ENCODE results near the gene CIAO2B. TPM values are rescaled to one million over a fixed set of nuclear protein-coding genes. Genes with fewer than 3 reads are reported as not detected.
"Not testable (repeated sequence)": the region's sequence is repeated elsewhere in the genome, so short reads cannot be mapped to it uniquely, and the experiment has no call there.

Gene CIAO2B
- total RNA-seq, 2 donors from 2014 or later = 23.2 to 102 TPM

DNA sequence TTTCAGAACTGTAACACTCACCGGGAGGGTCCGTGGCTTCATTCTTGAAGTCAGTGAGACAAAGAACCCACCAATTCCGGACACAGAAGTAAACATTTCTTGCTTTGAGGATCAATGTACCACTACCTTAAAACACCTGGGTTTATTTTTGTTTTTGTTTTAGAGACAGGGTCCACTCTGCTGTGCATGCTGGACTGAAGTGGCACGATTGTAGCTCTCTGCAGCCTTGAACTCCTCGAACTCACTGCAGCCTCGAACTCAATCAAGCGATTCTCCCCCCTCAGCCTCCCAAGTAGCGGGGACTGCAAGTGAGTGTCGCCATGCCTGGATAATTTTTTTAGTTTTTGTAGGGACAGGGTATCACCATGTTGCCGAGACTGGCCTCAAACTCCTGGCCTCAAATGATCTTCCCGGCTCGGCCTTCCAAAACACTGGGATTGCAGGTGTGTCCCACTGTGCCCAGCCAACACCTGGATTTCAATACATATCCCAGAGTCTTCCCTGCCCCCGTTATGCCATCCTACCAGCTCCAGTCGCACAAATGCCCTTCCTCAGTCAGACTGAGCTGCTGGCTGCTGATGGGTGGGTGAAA lies 41.2 kb upstream of the CIAO2B start:
- TF ChIP-seq, protein P1, sequence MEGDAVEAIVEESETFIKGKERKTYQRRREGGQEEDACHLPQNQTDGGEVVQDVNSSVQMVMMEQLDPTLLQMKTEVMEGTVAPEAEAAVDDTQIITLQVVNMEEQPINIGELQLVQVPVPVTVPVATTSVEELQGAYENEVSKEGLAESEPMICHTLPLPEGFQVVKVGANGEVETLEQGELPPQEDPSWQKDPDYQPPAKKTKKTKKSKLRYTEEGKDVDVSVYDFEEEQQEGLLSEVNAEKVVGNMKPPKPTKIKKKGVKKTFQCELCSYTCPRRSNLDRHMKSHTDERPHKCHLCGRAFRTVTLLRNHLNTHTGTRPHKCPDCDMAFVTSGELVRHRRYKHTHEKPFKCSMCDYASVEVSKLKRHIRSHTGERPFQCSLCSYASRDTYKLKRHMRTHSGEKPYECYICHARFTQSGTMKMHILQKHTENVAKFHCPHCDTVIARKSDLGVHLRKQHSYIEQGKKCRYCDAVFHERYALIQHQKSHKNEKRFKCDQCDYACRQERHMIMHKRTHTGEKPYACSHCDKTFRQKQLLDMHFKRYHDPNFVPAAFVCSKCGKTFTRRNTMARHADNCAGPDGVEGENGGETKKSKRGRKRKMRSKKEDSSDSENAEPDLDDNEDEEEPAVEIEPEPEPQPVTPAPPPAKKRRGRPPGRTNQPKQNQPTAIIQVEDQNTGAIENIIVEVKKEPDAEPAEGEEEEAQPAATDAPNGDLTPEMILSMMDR (IDR thresholded peaks at IDR 0.05) = no peak
- peaks cover 0 to 18% of the 10 kb centered on the region in 2 donors for H3K4me1 ChIP-seq (ENCODE audit: control insufficient read depth in 1 of 2, low read depth in 2 of 2)
- no peaks in the 10 kb centered on the region for H3K9me3 ChIP-seq
- DNase-seq (ENCODE audit: low spot score) (no peak), ATAC-seq (ENCODE audit: insufficient number of reproducible peaks, low FRiP score, low read depth) (no peak)
- no peak overlapping the region for H3K27ac ChIP-seq
- no peak overlapping the region for H3K4me3 ChIP-seq
- no peaks in the 10 kb centered on the region for H3K27me3 ChIP-seq (replicated peaks; ENCODE audit: insufficient read depth)
- H3K36me3 ChIP-seq = no peaks in the 10 kb centered on the region

DNA sequence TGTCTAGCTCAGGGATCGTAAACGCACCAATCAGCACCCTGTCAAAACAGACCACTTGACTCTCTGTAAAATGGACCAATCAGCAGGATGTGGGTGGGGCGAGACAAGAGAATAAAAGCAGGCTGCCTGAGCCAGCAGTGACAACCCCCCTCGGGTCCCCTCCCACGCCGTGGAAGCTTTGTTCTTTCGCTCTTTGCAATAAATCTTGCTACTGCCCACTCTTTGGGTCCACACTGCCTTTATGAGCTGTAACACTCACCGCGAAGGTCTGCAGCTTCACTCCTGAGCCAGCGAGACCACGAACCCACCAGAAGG lies 40.7 kb upstream of the CIAO2B start:
- not testable (repeated sequence) for H3K4me3 ChIP-seq; H3K36me3 ChIP-seq; H3K27me3 ChIP-seq (replicated peaks; ENCODE audit: insufficient read depth); H3K9me3 ChIP-seq; ATAC-seq (ENCODE audit: insufficient number of reproducible peaks, low FRiP score, low read depth); H3K27ac ChIP-seq; DNase-seq (ENCODE audit: low spot score)
- peaks cover 0 to 18% of the 10 kb centered on the region in 2 donors for H3K4me1 ChIP-seq (ENCODE audit: control insufficient read depth in 1 of 2, low read depth in 2 of 2)

DNA sequence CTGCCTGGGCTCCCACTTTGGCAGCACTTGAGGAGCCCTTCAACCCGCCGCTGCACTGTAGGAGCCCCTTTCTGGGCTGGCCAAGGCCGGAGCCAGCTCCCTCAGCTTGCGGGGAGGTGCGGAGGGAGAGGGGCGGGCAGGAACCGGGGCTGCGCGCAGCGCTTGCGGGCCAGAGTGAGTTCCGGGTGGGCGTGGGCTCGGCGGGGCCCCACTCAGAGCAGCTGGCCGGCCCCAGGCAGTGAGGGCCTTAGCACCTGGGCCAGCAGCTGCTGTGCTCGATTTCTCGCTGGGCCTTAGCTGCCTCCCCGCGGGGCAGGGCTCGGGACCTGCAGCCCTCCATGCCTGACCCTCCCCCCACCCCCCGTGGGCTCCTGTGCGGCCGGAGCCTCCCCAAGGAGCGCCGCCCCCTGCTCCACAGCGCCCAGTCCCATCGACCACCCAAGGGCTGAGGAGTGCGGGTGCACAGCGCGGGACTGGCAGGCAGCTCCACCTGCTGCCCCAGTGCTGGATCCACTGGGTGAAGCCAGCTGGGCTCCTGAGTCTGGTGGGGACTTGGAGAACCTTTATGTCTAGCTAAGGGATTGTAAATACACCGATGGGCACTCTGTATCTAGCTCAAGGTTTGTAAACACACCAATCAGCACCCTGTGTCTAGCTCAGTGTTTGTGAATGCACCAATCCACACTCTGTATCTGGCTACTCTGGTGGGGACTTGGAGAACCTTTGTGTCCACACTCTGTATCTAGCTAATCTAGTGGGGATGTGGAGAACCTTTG lies 40.1 kb upstream of the CIAO2B start:
- ATAC-seq (ENCODE audit: insufficient number of reproducible peaks, low FRiP score, low read depth) = not testable (repeated sequence)

DNA sequence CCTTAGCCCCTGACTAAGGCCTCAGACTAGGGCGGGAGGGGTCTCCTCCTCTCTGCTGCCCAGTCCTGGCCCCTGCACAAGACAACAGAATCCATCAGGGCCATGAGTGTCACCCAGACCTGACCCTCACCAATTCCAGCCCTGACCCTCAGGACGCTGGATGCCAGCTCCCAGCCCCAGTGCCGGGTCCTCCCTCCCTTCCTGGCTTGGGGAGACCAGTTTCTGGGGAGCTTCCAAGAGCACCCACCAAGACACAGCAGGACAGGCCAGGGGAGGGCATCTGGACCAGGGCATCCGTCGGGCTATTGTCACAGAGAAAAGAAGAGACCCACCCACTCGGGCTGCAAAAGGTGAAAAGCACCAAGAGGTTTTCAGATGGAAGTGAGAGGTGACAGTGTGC lies 39.5 kb upstream of the CIAO2B start:
- no peaks in the 10 kb centered on the region for H3K9me3 ChIP-seq

More for the DNA sequence above, 40.1 kb upstream of the CIAO2B start:
- DNase-seq (ENCODE audit: low spot score); H3K4me3 ChIP-seq; H3K27me3 ChIP-seq (replicated peaks; ENCODE audit: insufficient read depth); H3K9me3 ChIP-seq; H3K36me3 ChIP-seq; H3K27ac ChIP-seq: not testable (repeated sequence)
- peaks cover 0 to 14% of the 10 kb centered on the region in 2 donors for H3K4me1 ChIP-seq (ENCODE audit: control insufficient read depth in 1 of 2, low read depth in 2 of 2)

DNA sequence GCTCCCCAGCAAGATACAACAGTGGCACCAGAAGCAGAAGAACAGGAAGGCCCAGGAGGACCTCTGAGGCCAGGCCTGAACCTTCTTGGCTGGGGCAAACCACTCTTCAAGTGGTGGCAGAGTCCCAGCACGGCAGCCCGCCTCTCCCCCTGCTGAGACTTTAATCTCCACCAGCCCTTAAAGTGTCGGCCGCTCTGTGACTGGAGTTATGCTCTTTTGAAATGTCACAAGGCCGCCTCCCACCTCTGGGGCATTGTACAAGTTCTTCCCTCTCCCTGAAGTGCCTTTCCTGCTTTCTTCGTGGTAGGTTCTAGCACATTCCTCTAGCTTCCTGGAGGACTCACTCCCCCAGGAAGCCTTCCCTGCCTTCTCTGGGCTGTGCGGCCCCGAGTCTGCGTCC lies 38.8 kb upstream of the CIAO2B start:
- Histone ChIP-seq H3K9me3 (no peaks in the 10 kb centered on the region), H3K36me3 (no peaks in the 10 kb centered on the region), H3K4me1 (ENCODE audit: control insufficient read depth in 1 of 2, low read depth in 2 of 2) (peaks cover 0 to under 1% of the 10 kb centered on the region in 2 donors), H3K4me3 (no peak overlapping the region), H3K27ac (no peak overlapping the region), H3K27me3 (replicated peaks; ENCODE audit: insufficient read depth) (no peaks in the 10 kb centered on the region)
- TF ChIP-seq, protein P1 (IDR thresholded peaks at IDR 0.05) = no peak
- DNase-seq (ENCODE audit: low spot score) = no peak
- no peak for ATAC-seq (ENCODE audit: insufficient number of reproducible peaks, low FRiP score, low read depth)

More for the DNA sequence above, 39.5 kb upstream of the CIAO2B start:
- Histone ChIP-seq H3K4me1 (ENCODE audit: control insufficient read depth in 1 of 2, low read depth in 2 of 2) (peaks cover 0 to 7% of the 10 kb centered on the region in 2 donors), H3K27me3 (replicated peaks; ENCODE audit: insufficient read depth) (no peaks in the 10 kb centered on the region), H3K4me3 (no peak overlapping the region), H3K27ac (no peak overlapping the region), H3K36me3 (no peaks in the 10 kb centered on the region)
- no peak for ATAC-seq (ENCODE audit: insufficient number of reproducible peaks, low FRiP score, low read depth)
- TF ChIP-seq, protein P1 (IDR thresholded peaks at IDR 0.05) = no peak
- DNase-seq (ENCODE audit: low spot score) = no peak

DNA sequence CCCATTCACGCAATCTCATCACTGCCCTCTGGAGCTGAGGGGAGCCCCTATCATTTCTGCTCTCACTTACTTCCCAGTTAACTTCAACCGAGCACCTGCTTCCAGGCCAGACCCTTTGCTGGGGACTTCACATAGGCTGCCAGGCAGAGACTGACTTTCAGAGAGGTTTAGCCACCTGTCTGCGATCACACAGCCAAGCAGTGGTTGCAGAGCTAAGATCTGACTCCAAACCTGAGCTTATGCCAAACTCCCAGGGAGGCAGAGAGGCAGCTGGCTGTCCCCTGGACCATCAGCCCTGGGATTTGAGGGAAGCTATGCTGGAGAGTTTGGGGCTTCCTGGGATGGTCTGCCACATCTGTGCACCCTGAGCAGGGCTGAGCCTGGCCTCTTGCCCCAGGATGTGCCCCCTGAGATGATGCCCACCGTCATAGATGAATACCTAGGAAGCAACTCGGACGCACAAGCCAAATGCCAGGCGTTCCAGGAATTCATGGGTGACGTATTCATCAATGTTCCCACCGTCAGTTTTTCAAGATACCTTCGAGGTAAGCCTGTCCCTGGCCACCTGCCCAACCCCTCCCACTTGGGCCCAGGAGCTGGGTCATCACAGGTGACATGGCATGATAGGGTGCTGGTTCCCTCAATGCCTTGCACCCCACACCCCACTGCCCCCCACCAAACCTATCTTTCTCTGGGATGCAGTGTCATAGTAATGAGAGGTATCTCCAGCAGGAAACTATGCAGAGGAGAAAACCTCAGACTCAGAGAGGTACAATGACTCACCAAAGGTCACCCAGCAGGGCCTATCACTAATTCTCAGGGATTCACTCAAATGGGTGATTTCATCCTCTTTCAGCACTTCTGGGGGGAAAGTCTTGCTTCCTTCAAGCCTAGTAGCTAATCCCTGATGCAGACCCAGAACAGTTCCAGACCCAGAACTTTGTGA lies 36.8 kb upstream of the CIAO2B start:
- no peaks in the 10 kb centered on the region for H3K9me3 ChIP-seq
- no peaks in the 10 kb centered on the region for H3K36me3 ChIP-seq
- DNase-seq (ENCODE audit: low spot score) (no peak), ATAC-seq (ENCODE audit: insufficient number of reproducible peaks, low FRiP score, low read depth) (no peak)
- H3K4me3 ChIP-seq = no peak overlapping the region
- TF ChIP-seq, protein P1 (IDR thresholded peaks at IDR 0.05) = no peak
- H3K4me1 ChIP-seq (ENCODE audit: control insufficient read depth in 1 of 2, low read depth in 2 of 2) = no peaks in the 10 kb centered on the region
- H3K27ac ChIP-seq = no peak overlapping the region
- H3K27me3 ChIP-seq (replicated peaks; ENCODE audit: insufficient read depth) = no peaks in the 10 kb centered on the region

All from thoracic aorta (tissue), 2 donors.